Kasumi-1 (cell line): ENCODE results near the gene SLC9A9.

Experiments
- DNase-seq, 2 experiments: peaks; one replicate each; lab custom pipeline; 2025; lab: John Stamatoyannopoulos, UW

The SLC9A9 gene

GRCh38 chr3:143413372-143413771, 434.9 kb downstream of the SLC9A9 start:
- no peak for DNase-seq

- DNase-seq: no peak
Measured at GRCh38 chr3:143412084-143412483, 436.2 kb downstream of the SLC9A9 start.

GRCh38 chr3:143410259-143410658, 438.0 kb downstream of the SLC9A9 start:
- peak in 1 of 2 experiments; percentile 4 for DNase-seq

DNA sequence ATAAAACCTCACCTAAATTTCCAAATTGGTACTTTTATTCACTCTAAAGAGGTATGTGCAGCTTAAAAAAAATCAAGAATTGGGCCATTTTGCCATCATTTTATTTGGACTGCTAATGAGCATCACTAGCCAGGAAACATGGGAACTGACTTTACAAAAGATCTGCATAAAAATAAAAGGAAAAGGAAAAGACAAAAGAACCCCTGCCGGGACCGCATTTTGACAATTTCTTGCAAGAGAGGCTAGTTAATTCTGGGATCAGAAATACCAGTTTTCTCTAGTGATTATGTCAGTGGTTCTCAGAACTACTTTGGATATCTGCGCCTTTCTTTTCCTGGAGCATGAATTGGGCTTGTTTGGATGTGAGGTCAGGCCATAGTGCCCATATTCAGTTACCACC, 439.5 kb downstream of the SLC9A9 start:
- no peak for DNase-seq

DNA sequence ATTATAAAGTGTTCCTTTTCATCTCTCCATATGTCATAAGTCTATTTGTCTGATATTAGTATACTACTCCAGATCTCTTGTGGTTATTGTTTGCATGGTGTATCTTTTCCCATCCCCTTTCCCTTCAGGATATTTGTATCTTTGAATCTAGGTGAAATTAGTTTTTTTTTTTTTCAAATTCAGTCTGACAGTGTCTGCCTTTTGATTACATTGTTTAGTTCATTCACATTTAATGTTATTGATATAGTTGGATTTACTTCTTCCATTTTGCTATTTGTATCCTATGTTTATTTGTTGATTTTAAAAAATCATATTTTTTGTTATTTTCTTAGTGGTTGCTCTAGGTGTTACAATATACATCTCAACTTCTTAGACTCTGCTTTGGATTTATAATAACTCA, 445.7 kb downstream of the SLC9A9 start:
- no peak for DNase-seq

GRCh38 chr3:143396790-143397189, 451.5 kb downstream of the SLC9A9 start:
- no peak for DNase-seq

DNA sequence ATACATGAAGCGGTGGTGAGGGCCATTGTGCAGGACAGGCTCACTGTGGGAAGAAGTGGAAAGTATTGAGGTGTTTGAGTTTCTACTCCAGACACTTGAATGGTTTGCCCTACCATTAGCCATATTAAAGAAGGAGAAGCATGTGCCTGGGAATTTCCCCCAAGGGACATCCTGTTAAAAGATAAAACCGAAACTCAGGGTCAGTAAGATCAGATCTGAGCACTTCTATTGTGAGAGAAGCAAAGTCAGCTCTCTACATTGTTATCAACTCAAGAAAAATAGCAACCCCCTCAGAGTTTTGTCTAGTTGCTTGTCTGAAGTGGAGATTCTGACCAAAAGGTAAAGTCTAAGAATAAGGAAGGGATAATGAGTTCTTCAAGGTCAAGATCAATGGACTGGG, 458.9 kb downstream of the SLC9A9 start:
- DNase-seq: no peak

DNA sequence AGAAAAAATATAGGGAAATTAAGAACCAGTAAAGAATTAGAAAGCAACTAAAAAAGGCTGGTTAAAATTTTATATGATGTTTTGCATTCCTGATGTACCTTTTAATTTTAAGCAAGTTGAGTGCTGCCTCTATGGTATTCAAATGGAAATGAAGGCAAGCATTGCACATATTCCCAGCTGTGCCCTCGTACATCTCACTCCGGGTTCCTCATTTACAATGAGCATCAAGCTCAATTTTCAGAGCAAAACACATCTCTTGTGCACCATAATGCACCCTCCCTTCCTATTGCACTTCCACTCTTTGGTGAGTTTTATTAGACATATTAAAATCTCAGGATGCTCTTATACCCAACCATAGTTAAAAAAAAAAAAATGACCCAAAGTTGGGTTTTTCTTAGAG, 460.8 kb downstream of the SLC9A9 start:
- no peak for DNase-seq

GRCh38 chr3:143384076-143384475, 464.2 kb downstream of the SLC9A9 start:
- no peak for DNase-seq

DNA sequence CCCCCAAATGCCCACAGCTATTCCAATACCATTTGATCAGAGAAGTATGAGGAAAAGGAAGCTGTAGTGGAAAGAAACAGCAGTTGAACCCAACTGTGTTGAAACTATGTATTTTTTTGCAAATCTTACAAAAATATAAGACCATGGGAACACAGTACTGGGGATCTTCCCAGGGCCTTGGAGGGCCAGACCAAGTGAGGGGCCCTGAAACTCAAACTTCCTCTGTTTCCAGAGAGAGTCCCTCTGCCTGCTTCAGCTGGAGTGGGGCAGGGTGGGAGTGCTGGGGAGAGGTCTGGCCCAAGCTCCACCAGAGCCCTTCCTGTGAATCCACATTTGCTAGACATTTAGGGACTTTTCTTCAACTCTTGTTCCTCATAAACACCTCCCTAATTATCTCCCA, 464.8 kb downstream of the SLC9A9 start:
- no peak for DNase-seq

DNA sequence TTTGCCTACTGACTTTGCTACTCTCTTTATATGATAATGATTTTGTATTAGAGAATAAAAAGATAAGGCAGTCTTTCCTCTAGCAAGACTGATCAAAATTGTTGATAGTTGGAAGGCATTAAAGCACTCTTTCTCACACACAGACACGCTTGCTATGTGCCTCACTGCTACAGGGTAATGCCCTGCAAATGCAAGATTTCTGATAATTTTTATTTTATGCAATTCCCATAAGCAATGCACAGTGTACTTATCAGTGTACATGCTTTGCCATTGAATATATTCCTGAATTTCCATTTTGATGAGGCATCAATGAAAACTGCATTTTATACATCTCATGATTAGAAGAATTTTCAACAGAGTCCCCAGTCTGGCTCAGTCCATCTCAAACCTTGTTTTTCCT, 465.5 kb downstream of the SLC9A9 start:
- no peak for DNase-seq

GRCh38 chr3:143380449-143380848, 467.8 kb downstream of the SLC9A9 start:
- DNase-seq: no peak

DNA sequence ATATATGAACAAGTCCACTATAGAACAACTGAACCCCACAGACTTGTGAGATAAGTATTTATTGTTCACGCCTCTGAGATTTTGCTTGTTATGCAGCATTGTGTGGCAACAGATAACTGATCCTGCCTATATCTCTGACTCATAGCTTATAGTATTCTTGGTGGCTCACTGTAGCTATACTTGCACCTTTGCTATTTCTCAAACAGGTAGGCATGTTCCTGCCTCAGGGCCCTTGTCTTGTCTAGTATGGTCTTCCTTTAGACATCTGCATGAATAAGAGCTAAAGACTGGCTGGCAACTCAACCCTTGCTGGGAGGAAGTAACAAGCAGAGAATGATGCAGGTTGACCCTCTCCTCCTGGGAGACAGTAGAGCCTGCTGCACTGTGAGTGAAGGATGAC, 472.6 kb downstream of the SLC9A9 start:
- DNase-seq: no peak

DNA sequence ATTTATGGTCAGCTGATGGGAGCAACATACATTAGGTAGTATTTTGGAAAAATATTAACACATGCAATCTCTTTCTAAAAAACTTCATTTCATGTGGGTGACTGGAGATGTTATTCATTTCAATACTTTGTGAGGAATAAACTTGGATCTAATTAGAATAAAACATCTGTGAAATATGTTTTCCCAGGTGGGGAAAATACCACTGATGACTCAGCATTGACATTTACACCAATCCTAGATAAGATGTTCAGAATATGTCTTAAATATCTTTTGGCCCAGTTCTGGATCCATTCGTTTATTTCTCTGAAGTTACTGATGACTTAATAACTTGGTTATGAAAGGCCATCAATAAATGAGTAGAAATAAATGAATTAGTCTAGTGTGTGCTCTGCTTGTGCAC, 481.1 kb downstream of the SLC9A9 start:
- DNase-seq: no peak

DNA sequence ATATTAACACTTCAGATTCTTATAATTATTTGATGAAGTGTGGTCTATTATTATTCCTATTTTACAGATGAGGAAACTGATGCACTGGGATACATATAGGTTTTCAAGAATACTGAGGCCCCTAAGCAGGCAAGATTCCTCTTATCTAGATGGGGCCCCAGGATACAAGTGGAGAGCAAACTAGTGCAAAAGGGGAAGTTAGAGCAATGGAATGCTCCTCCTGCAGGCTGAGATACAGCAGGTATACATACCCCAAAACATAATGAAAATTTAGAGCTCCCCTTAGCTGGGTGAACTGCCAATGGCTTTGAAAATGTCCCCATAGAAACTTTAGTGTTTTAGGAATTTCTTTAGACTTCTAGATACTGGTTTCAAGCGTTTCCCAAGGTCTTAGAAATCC, 481.6 kb downstream of the SLC9A9 start:
- peak; percentile 45 to 65 for DNase-seq

DNA sequence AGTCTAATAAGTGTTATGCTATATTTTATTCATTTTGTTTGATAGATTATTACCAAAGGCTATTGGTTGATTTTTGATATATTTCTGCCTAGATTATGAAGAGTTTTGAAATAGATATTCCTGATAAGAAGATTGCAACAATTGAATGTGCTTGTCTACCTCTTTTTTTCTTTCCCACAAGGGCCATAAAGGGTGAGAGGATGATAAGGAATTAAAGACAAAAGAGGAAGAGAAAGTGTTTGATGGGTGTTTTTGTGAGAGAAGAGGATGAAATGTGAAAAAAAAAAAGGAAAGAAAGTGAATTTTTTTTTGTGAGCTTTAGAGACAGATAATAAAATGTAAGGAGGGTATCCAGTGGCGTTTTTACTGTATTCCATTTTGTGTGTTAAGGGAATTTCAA, 484.3 kb downstream of the SLC9A9 start:
- DNase-seq: no peak

GRCh38 chr3:143363276-143363675, 485.0 kb downstream of the SLC9A9 start:
- DNase-seq: peak; percentile 21 to 30

- DNase-seq: no peak
Measured at GRCh38 chr3:143362115-143362991, 485.9 kb downstream of the SLC9A9 start.

DNA sequence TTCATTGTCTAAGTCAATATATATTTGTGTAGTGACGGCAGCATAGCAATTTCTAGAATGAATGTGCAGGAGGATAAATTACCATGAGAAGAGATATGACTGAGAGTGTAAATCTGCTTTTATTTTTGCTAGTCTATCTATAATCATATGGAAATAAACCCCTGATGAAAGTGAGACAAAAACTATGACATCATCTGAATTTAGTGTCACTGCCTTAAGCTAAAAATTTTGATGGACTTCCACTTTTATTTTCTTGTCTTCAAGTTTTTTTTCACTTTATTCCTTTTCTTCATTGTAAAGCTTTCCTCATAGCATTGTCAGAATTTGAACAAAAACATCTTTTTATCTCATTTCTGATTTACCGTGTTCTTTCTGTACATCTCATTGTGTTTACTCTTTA, 486.7 kb downstream of the SLC9A9 start:
- no peak for DNase-seq

DNA sequence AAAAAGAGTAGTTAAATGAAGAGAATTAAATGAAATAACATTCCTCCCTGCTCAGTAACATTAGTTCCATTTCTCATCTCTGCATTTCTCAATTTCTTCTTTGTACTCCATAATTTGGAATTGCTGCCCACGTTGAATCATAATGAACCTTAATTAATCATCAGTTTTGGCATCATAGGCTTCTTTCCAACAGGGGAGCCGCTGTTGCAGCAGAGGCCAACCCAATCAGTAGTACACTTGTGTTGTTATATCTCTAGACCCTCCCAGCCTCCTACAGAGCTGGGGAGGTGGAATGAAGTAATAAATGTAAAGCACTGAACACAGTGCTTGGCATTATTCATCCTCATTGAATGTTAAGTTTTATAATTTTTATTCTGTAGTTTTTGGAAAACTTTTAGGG, 488.0 kb downstream of the SLC9A9 start:
- no peak for DNase-seq

- no peak for DNase-seq
Measured at GRCh38 chr3:143358793-143359491, 489.3 kb downstream of the SLC9A9 start.

- DNase-seq: no peak
Measured at GRCh38 chr3:143358155-143358792, 490.0 kb downstream of the SLC9A9 start.

- DNase-seq: no peak
Measured at GRCh38 chr3:143357700-143358099, 490.6 kb downstream of the SLC9A9 start.
